ENCODE data around the gene ALAD. TPM values are rescaled to one million over a fixed set of nuclear protein-coding genes. Genes with fewer than 3 reads are reported as not detected.

ALAD gene
- total and polyA plus RNA-seq, 9 of the 15 experiments (the other 6 are each of a cell fraction or from before 2014, with no cell fraction given), result 1.3 to 12.7 (median 6.8) TPM

GRCh38 chr9:113368982-113369854 lies 31.9 kb downstream of the ALAD start (continued):
- TF ChIP-seq SNAPC5 (CRISPR knock-in tag; IDR thresholded peaks at IDR 0.05), result no peak
- no peak for TF ChIP-seq ATF4 (CRISPR knock-in tag; IDR thresholded peaks at IDR 0.05)
- no peak for TF ChIP-seq DEAF1 (CRISPR knock-in tag; IDR thresholded peaks at IDR 0.05)
- TF ChIP-seq FOXA1 (IDR thresholded peaks at IDR 0.05; ENCODE audit: borderline replicate concordance), result no peak
- no peak for TF ChIP-seq TFE3 (CRISPR knock-in tag; IDR thresholded peaks at IDR 0.05)
- TF ChIP-seq XRCC3 (IDR thresholded peaks at IDR 0.05), result no peak
- TF ChIP-seq TAF7 (tag; IDR thresholded peaks at IDR 0.05), result no peak
- TF ChIP-seq PRDM10 (IDR thresholded peaks at IDR 0.05; ENCODE audit: partially characterized antibody), result peak; percentile 44
- no peak for TF ChIP-seq NCOA4 (IDR thresholded peaks at IDR 0.05; ENCODE audit: partially characterized antibody)
- no peak for TF ChIP-seq MEF2A (IDR thresholded peaks at IDR 0.05; ENCODE audit: control insufficient read depth, low read depth, low read length)
- peak; percentile 95 for TF ChIP-seq DPF2 (IDR thresholded peaks at IDR 0.05)
- TF ChIP-seq ZNF140 (CRISPR knock-in tag; IDR thresholded peaks at IDR 0.05), result no peak
- TF ChIP-seq ZFP91 (CRISPR knock-in tag; IDR thresholded peaks at IDR 0.05), result no peak
- TF ChIP-seq HEY1 (CRISPR knock-in tag; IDR thresholded peaks at IDR 0.05; ENCODE audit: borderline replicate concordance), result no peak
- TF ChIP-seq NFIC (IDR thresholded peaks at IDR 0.05), result peak; percentile 84
- TF ChIP-seq KLF1 (tag; IDR thresholded peaks at IDR 0.05), result 0 out of 2 replicates have a peak, but pooled peaks have one; percentile 26
- no peak for TF ChIP-seq E2F3 (CRISPR knock-in tag; IDR thresholded peaks at IDR 0.05)
